ENCODE measurements around the gene NPAS1. TPM values are rescaled to one million over a fixed set of nuclear protein-coding genes. Genes with fewer than 3 reads are reported as not detected.

NPAS1 gene
- total RNA-seq, 1 experiment from 2014 or later = 1.2 TPM

DNA sequence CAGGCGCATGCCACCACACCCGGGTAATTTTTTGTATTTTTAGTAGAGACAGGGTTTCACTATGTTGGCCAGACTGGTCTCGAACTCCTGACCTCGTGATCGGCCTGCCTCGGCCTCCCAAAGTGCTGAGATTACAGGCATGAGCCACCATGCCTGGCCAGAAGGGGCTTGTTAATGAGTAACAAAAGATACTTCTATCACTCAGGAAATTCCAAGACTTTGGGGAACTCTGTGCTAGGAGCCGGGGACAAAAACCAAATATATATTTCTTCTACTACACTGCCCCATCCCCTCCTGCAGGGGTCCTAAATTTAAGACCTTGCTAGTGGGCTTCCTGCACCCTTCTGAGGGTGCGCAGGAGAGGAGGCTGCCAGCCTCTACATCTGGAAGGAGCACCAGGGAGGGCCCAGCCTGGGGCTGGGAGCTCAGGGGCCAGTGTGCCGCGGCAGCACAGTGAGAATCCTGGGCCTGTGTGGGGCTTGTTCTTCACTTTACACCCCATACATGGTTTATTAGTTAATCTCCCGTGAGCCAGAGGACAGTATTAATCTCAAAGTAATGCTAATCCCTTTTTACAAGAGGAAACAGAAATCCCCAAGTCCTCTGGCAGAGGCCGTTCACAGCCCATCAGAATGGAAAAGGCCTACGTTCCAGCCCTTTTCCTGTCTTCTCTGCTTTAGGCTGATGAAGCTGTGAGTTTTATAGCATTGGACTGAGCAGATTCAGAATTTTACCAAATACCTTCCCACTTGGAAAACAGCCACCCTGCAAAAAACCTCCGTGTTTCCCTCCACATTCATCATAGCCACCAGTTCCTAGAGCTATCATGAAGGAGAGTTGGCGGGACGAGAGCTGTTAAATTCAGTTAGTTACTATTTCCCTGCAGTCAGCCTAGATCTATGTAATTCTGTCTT lies 44.4 kb upstream of the NPAS1 start:
- no peaks in the 10 kb centered on the region for H3K27me3 Mint-ChIP-seq (ENCODE audit: unreplicated experiment)
- H3K27ac Mint-ChIP-seq (ENCODE audit: unreplicated experiment) = no peak overlapping the region
- H3K36me3 Mint-ChIP-seq (ENCODE audit: insufficient read depth, unreplicated experiment) = peaks cover 19% of the 10 kb centered on the region
- peak overlapping the region; percentile 4 for H3K4me3 Mint-ChIP-seq (ENCODE audit: low read depth, unreplicated experiment)
- no peak for DNase-seq
- peaks cover 33% of the 10 kb centered on the region for H3K4me1 Mint-ChIP-seq (ENCODE audit: low read depth, unreplicated experiment)
- CTCF ChIA-PET = interaction anchor here (0.5 to 1.2 kb wide), 9 partner anchors 16 to 281 kb away, joined by 3 to 7 read pairs (median 4); partner anchors contain the start of gene CCDC9
- TF ChIP-seq, protein P1, sequence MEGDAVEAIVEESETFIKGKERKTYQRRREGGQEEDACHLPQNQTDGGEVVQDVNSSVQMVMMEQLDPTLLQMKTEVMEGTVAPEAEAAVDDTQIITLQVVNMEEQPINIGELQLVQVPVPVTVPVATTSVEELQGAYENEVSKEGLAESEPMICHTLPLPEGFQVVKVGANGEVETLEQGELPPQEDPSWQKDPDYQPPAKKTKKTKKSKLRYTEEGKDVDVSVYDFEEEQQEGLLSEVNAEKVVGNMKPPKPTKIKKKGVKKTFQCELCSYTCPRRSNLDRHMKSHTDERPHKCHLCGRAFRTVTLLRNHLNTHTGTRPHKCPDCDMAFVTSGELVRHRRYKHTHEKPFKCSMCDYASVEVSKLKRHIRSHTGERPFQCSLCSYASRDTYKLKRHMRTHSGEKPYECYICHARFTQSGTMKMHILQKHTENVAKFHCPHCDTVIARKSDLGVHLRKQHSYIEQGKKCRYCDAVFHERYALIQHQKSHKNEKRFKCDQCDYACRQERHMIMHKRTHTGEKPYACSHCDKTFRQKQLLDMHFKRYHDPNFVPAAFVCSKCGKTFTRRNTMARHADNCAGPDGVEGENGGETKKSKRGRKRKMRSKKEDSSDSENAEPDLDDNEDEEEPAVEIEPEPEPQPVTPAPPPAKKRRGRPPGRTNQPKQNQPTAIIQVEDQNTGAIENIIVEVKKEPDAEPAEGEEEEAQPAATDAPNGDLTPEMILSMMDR (IDR thresholded peaks at IDR 0.05; ENCODE audit: unreplicated experiment) = no peak
- intact Hi-C loops (cut with micrococcal nuclease; ENCODE audit: unreplicated experiment) = loop anchor here (5.0 kb wide), 2 partner anchors 48 to 113 kb away; partner anchors contain the start of gene ARHGAP35
- no TSS peak for BruUV-seq (replicated peaks)
- no peaks in the 10 kb centered on the region for H3K9me3 Mint-ChIP-seq (ENCODE audit: low read depth, unreplicated experiment)

DNA sequence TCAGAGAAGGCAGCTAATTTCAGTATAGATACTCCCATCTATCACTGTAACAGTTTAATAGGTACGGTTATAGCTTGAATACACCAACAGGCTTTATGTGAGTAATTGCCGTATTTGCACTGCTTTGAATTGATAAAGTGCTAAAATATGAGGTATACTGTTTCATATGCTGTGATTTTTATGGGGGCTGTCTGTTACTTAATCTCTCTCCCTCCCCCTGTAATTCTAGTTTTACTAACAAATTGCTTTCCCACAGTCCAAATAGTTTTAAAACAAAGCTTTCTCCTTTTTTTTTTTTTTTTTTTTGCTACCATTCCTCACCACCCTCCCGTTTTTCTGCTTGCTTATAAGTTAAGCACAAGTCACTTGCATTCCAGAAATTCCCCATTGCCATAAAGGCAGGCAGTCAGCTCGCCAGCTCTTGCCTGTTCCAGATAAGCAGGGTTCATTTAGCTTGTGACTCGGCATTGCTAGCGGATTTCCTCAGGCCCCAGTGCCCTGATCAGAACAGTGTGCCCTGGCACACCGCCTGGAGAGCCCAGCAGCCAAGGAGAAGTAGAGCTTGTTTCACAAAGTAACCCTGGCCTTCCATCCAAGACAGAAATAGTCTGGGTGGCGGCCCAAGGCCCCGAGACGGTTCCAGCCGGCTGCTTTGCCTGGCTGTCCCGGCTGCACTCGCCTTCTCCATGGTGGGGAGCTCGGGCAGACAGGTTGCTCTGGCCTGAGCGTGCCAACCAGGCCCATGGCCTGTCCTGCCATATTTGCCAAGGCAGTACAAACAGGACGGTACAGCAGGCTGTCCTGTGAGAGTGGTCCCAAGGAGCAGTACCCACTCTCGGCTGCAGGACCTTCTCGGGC lies 43.5 kb upstream of the NPAS1 start:
- H3K4me1 Mint-ChIP-seq (ENCODE audit: low read depth, unreplicated experiment) = peaks cover 33% of the 10 kb centered on the region
- CTCF ChIA-PET = interaction anchor here (0.5 to 1.2 kb wide), 12 partner anchors 15 to 315 kb away, joined by 3 to 7 read pairs (median 4); partner anchors contain the start of gene DACT3
- intact Hi-C loops (cut with micrococcal nuclease; ENCODE audit: unreplicated experiment) = loop anchor here (5.0 kb wide), 2 partner anchors 49 to 114 kb away; partner anchors contain the start of gene ARHGAP35
- DNase-seq = peak; percentile 73
- H3K27ac Mint-ChIP-seq (ENCODE audit: unreplicated experiment) = peak overlapping the region; percentile 21
- H3K27me3 Mint-ChIP-seq (ENCODE audit: unreplicated experiment) = no peaks in the 10 kb centered on the region
- no peaks in the 10 kb centered on the region for H3K9me3 Mint-ChIP-seq (ENCODE audit: low read depth, unreplicated experiment)
- H3K4me3 Mint-ChIP-seq (ENCODE audit: low read depth, unreplicated experiment) = peak overlapping the region; percentile 4
- TF ChIP-seq, protein P1 (IDR thresholded peaks at IDR 0.05; ENCODE audit: unreplicated experiment) = no peak
- BruUV-seq (replicated peaks) = no TSS peak
- peaks cover 19% of the 10 kb centered on the region for H3K36me3 Mint-ChIP-seq (ENCODE audit: insufficient read depth, unreplicated experiment)

DNA sequence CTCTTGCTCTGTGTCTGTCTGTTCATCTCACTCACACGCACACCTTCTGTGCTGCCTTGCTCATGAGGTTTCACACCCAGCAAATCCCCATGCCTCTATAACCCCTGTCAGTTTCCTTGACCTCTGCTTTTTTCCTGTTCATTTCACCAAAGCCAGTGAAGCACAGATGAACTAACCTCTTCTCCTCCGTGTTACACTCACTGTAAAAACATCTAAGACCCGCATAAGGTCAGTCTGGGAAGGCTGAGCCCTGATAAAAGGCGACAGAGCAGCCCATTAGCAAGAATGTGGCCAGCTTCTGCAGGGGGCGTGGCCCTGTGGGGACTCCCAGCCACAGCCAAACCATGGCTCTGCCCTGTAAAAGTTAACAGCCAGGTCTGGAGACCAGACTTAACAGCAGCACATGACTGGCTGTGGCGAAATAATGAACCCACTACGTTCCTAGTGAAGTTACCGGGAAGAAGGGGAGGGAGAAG lies 42.8 kb upstream of the NPAS1 start:
- H3K4me3 Mint-ChIP-seq (ENCODE audit: low read depth, unreplicated experiment) = peak overlapping the region; percentile 2
- no peaks in the 10 kb centered on the region for H3K9me3 Mint-ChIP-seq (ENCODE audit: low read depth, unreplicated experiment)
- H3K27ac Mint-ChIP-seq (ENCODE audit: unreplicated experiment) = peak overlapping the region; percentile 21
- peaks cover 22% of the 10 kb centered on the region for H3K36me3 Mint-ChIP-seq (ENCODE audit: insufficient read depth, unreplicated experiment)
- H3K27me3 Mint-ChIP-seq (ENCODE audit: unreplicated experiment) = no peaks in the 10 kb centered on the region
- intact Hi-C loops (cut with micrococcal nuclease; ENCODE audit: unreplicated experiment) = loop anchor here (5.0 kb wide), 2 partner anchors 50 to 115 kb away; partner anchors contain the start of gene ARHGAP35
- H3K4me1 Mint-ChIP-seq (ENCODE audit: low read depth, unreplicated experiment) = peaks cover 33% of the 10 kb centered on the region
- CTCF ChIA-PET = interaction anchor here (0.8 to 1.1 kb wide), 3 partner anchors 63 to 136 kb away, joined by 3 to 5 read pairs (median 3); no protein-coding TSS in a partner anchor
- TF ChIP-seq, protein P1 (IDR thresholded peaks at IDR 0.05; ENCODE audit: unreplicated experiment) = no peak
- peak; percentile 45 for DNase-seq
- no TSS peak for BruUV-seq (replicated peaks)

DNA sequence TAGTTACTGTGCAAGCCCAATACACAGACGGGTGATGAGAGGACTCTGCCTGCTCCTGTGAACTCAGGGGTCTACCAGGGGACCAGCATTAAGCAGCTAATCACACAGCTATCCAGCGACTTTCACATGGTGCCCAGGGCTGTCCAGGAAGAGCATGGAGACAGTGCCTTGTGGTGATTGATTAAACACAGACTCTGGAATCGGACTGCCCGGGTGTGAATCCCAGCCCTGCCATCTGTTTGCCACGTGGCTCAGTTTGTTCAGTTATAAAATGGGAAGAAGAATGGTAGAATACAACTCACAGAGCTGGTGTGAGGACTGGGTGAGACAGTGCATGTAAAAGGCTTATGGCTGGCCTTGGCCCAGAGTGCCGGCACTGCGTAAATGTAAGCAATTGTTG lies 42.1 kb upstream of the NPAS1 start:
- Mint-ChIP-seq H3K9me3 (ENCODE audit: low read depth, unreplicated experiment) (no peaks in the 10 kb centered on the region), H3K4me1 (ENCODE audit: low read depth, unreplicated experiment) (peaks cover 33% of the 10 kb centered on the region), H3K27ac (ENCODE audit: unreplicated experiment) (no peak overlapping the region), H3K36me3 (ENCODE audit: insufficient read depth, unreplicated experiment) (peaks cover 23% of the 10 kb centered on the region), H3K4me3 (ENCODE audit: low read depth, unreplicated experiment) (no peak overlapping the region), H3K27me3 (ENCODE audit: unreplicated experiment) (no peaks in the 10 kb centered on the region)
- no peak for DNase-seq
- intact Hi-C loops (cut with micrococcal nuclease; ENCODE audit: unreplicated experiment) = loop anchor here (5.0 kb wide), 2 partner anchors 50 to 115 kb away; partner anchors contain the start of gene ARHGAP35
- BruUV-seq (replicated peaks) = no TSS peak
- TF ChIP-seq, protein P1 (IDR thresholded peaks at IDR 0.05; ENCODE audit: unreplicated experiment) = no peak
- CTCF ChIA-PET = no interaction called here

Data from Calu3 (cell line).